ENCODE data around the gene CCDC33.

CCDC33 gene

DNA sequence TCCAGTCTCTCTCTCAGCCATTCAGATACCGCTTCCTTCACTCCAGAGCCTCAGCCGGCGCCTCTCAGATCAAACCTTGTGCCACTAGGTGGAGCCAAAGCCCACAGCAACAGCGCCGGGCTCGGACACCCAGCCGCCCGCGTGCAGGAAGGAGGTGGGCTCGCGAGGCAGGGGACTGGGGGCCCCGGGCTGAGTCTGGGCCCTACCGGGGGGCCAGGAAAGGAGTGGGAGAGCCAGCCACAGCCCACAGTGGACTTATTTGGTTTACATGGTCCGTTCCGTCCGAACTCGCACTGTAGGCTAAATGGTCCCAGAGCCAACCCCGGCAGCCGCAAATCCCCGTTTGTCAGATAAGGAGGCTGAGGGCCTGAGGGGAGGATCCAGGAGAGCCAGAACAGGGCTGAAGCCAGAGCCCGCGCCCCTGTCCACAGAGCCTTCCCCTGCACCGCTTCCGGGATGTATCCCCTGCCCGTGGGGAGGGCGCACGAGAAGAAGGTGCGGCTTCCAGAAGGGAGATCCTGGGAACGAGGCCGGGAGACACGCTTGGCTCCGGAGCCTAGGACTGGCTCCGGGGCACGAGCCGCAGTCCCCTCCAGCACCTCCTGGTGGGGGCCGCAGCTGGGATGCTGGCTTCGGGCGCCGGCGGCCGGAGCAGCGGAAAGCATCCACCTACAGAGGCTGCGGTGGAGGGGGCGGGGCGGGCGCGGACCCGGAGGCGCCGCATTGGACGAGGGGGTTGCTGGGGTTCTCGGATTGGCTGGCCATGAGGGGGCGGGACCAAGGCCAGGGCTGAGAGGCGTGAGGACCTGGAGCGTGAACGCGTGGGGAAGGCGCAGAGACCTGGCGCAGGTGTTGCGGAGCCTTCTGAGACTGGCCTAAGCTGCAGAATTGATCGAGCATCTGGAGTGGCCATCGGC lies 137.9 kb downstream of the CCDC33 start:
- TF ChIP-seq TAF1 (IDR thresholded peaks at IDR 0.05; ENCODE audit: low read depth) (0 out of 2 replicates have a peak, but pooled peaks have one; percentile 16), ZBTB7A (IDR thresholded peaks at IDR 0.05; ENCODE audit: low read depth) (no peak), EGR1 (IDR thresholded peaks at IDR 0.05) (no peak), YY1 (IDR thresholded peaks at IDR 0.05; ENCODE audit: low read depth) (no peak), NFIC (IDR thresholded peaks at IDR 0.05) (no peak), RAD21 (IDR thresholded peaks at IDR 0.05; ENCODE audit: low read depth) (peak; percentile 94), EP300 (IDR thresholded peaks at IDR 0.05; ENCODE audit: borderline replicate concordance) (no peak)
- TF ChIP-seq, protein P1, sequence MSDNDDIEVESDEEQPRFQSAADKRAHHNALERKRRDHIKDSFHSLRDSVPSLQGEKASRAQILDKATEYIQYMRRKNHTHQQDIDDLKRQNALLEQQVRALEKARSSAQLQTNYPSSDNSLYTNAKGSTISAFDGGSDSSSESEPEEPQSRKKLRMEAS (IDR thresholded peaks at IDR 0.05) = peak; percentile 91

DNA sequence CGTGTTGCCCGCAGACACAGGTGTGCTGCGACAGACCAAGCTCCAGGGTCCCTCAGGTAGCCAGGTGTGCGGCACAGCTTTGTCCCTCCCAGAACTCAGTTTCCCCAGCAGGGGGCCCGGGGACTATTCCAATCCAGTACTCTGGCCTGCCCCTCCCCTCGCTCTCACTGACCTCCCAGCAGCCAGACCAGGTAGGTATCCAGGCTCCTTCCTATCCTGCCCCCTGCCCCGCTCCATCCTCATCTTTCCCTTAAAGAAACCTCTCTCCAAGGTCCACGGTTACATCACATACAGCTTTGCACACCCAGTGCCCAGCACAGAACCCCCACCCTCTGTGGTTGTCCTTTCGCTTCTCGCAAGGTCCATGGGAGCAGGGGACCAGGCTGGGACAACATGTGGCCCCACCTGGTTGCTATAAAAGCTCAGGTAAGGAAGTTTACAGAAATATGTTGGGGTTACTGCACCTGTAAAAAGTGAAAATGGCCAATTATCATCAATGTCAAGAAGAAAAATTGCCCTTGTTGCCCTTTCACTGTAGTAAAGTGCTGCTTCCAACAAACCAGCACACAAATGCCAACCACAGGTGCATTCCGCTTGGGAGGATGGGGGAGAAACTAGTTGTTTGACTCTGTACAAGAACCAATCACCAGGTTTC lies 138.6 kb downstream of the CCDC33 start:
- TF ChIP-seq TEAD4 (IDR thresholded peaks at IDR 0.05) (no peak), NFIC (IDR thresholded peaks at IDR 0.05) (no peak), CEBPB (IDR thresholded peaks at IDR 0.05) (no peak), FOXM1 (IDR thresholded peaks at IDR 0.05; ENCODE audit: borderline replicate concordance, low read depth) (no peak), ZBTB7A (IDR thresholded peaks at IDR 0.05; ENCODE audit: low read depth) (no peak), TAF1 (IDR thresholded peaks at IDR 0.05; ENCODE audit: low read depth) (no peak), EGR1 (IDR thresholded peaks at IDR 0.05) (no peak), EP300 (IDR thresholded peaks at IDR 0.05; ENCODE audit: borderline replicate concordance) (no peak), CREB1 (IDR thresholded peaks at IDR 0.05; ENCODE audit: low read depth) (no peak), RAD21 (IDR thresholded peaks at IDR 0.05; ENCODE audit: low read depth) (no peak), YY1 (IDR thresholded peaks at IDR 0.05; ENCODE audit: low read depth) (no peak), TCF12 (IDR thresholded peaks at IDR 0.05; ENCODE audit: low read depth) (no peak)
- TF ChIP-seq, protein P1 (IDR thresholded peaks at IDR 0.05) = no peak
- TF ChIP-seq, protein P2, sequence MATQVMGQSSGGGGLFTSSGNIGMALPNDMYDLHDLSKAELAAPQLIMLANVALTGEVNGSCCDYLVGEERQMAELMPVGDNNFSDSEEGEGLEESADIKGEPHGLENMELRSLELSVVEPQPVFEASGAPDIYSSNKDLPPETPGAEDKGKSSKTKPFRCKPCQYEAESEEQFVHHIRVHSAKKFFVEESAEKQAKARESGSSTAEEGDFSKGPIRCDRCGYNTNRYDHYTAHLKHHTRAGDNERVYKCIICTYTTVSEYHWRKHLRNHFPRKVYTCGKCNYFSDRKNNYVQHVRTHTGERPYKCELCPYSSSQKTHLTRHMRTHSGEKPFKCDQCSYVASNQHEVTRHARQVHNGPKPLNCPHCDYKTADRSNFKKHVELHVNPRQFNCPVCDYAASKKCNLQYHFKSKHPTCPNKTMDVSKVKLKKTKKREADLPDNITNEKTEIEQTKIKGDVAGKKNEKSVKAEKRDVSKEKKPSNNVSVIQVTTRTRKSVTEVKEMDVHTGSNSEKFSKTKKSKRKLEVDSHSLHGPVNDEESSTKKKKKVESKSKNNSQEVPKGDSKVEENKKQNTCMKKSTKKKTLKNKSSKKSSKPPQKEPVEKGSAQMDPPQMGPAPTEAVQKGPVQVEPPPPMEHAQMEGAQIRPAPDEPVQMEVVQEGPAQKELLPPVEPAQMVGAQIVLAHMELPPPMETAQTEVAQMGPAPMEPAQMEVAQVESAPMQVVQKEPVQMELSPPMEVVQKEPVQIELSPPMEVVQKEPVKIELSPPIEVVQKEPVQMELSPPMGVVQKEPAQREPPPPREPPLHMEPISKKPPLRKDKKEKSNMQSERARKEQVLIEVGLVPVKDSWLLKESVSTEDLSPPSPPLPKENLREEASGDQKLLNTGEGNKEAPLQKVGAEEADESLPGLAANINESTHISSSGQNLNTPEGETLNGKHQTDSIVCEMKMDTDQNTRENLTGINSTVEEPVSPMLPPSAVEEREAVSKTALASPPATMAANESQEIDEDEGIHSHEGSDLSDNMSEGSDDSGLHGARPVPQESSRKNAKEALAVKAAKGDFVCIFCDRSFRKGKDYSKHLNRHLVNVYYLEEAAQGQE (IDR thresholded peaks at IDR 0.05; ENCODE audit: low read depth) = no peak
- TF ChIP-seq, protein P3, sequence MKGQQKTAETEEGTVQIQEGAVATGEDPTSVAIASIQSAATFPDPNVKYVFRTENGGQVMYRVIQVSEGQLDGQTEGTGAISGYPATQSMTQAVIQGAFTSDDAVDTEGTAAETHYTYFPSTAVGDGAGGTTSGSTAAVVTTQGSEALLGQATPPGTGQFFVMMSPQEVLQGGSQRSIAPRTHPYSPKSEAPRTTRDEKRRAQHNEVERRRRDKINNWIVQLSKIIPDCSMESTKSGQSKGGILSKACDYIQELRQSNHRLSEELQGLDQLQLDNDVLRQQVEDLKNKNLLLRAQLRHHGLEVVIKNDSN (IDR thresholded peaks at IDR 0.05) = no peak

DNA sequence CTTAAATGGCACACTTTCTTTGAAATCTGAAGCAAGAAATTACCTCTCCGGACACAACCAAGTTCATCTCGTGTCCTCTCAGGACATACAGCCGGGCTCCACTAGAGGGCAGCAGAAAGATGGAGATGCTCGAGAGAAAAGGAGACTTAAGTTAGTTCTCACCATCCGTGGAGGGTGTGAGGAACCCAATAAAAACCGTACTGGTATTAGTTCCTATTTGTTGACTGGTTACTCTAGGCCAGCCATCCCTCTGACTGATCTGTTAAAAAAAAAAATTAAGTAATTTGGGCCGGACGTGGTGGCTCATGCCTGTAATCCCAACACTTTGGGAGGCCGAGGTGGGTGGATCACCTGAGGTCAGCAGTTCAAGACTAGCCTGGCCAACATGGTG lies 139.2 kb downstream of the CCDC33 start:
- TF ChIP-seq YY1 (IDR thresholded peaks at IDR 0.05; ENCODE audit: low read depth) = no peak
- TF ChIP-seq RAD21 (IDR thresholded peaks at IDR 0.05; ENCODE audit: low read depth) = peak; percentile 76
- TF ChIP-seq, protein P1 (IDR thresholded peaks at IDR 0.05) = peak; percentile 37; the same call in 1 of the 2 replicates

DNA sequence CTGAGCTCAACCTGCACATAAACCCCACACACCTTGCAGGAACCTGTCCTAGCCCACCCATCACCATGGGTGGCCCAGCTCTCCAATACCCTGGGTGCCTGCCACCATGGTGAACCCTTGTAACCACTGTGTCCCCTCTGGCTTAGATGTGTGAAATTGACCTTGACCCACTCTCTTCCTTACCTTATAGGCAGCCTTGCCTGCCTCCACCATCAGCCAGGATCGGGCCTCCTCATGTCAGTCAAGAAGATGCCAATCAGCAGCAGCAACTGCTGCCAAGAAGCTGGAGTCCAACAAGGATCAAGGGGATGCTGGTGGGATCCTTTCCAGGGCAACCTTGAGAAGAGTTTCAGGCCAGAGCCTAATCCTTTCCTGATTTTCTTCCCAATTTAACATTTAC lies 140.1 kb downstream of the CCDC33 start:
- TF ChIP-seq TCF12 (IDR thresholded peaks at IDR 0.05; ENCODE audit: low read depth) = no peak
- TF ChIP-seq, protein P1 (IDR thresholded peaks at IDR 0.05) = no peak
- no peak for TF ChIP-seq CREB1 (IDR thresholded peaks at IDR 0.05; ENCODE audit: low read depth)
- TF ChIP-seq, protein P3 (IDR thresholded peaks at IDR 0.05) = no peak
- no peak for TF ChIP-seq EP300 (IDR thresholded peaks at IDR 0.05; ENCODE audit: borderline replicate concordance)
- no peak for TF ChIP-seq TAF1 (IDR thresholded peaks at IDR 0.05; ENCODE audit: low read depth)
- TF ChIP-seq EGR1 (IDR thresholded peaks at IDR 0.05) = no peak
- no peak for TF ChIP-seq TEAD4 (IDR thresholded peaks at IDR 0.05)
- TF ChIP-seq ZBTB7A (IDR thresholded peaks at IDR 0.05; ENCODE audit: low read depth) = no peak
- no peak for TF ChIP-seq NFIC (IDR thresholded peaks at IDR 0.05)
- TF ChIP-seq CEBPB (IDR thresholded peaks at IDR 0.05) = no peak
- TF ChIP-seq YY1 (IDR thresholded peaks at IDR 0.05; ENCODE audit: low read depth) = no peak
- TF ChIP-seq RAD21 (IDR thresholded peaks at IDR 0.05; ENCODE audit: low read depth) = no peak
- TF ChIP-seq, protein P2 (IDR thresholded peaks at IDR 0.05; ENCODE audit: low read depth) = no peak
- no peak for TF ChIP-seq FOXM1 (IDR thresholded peaks at IDR 0.05; ENCODE audit: borderline replicate concordance, low read depth)
